Caco-2 (cell line): ENCODE data around the gene CEP250. TPM values are rescaled to one million over a fixed set of nuclear protein-coding genes. Genes with fewer than 3 reads are reported as not detected.

Source experiments
- Bru-seq: library from RNA; stranded (reverse); fragments of 400-500 nt; gene quantifications from one replicate; lab custom pipeline; 2021; lab: Mats Ljungman, UMichigan
- BruChase-seq, 2 experiments: library from RNA; stranded (reverse); fragments of 400-500 nt; gene quantifications; one replicate each; lab custom pipeline; 2021; lab: Mats Ljungman, UMichigan
- BruUV-seq: library from RNA; stranded (reverse); fragments of 400-500 nt; replicated peaks from 2 replicates; lab custom pipeline; 2021; lab: Mats Ljungman, UMichigan
- CTCF ChIA-PET: fragments of 300-600 bp; sonication (Branson Sonifier 250); formaldehyde crosslinking; loops from one replicate; lab custom pipeline; 2022; ENCODE audit warnings: antibody characterized with exemption; lab: Charles Lee
- POLR2A ChIA-PET: fragments of 300-600 bp; sonication (Branson Sonifier 250); formaldehyde crosslinking; loops from one replicate; lab custom pipeline; 2022; ENCODE audit warnings: antibody characterized with exemption; lab: Charles Lee
- DNase-seq, 2 experiments: peaks; one replicate each; pipeline versions ENCODE4 v3.0.0 to v3.0.0-alpha.2; 2020 to 2022
- H3K27me3 ChIP-seq: replicated peaks from 2 replicates; pipeline ENCODE4 v1.6.0; 2011; ENCODE audit warnings: low read length; ENCODE audit not compliant: control insufficient read depth, insufficient read depth
- H3K36me3 ChIP-seq: 2 replicates; pipeline ENCODE4 v1.5.1; 2011; ENCODE audit warnings: low read length; ENCODE audit not compliant: control insufficient read depth, insufficient read depth
- H3K4me1 ChIP-seq: fragments of 250-450 bp; sonication (Bioruptor Pico); 2 replicates; pipeline ENCODE4 v1.5.1; 2020; ENCODE audit warnings: mild to moderate bottlenecking
- H3K4me3 ChIP-seq: 2 replicates; pipeline ENCODE4 v1.5.1; 2011; ENCODE audit warnings: low read depth, mild to moderate bottlenecking, control low read depth, low read length
- H3K9me3 ChIP-seq: fragments of 250-450 bp; sonication (Bioruptor Pico); 2 replicates; pipeline ENCODE4 v1.5.1; 2020; ENCODE audit warnings: mild to moderate bottlenecking, moderate library complexity
- H3K27ac Mint-ChIP-seq: one replicate; pipeline ENCODE4 v1.8.0; 2022; ENCODE audit warnings: mixed read lengths; ENCODE audit not compliant: unreplicated experiment
- H3K27me3 Mint-ChIP-seq: one replicate; pipeline ENCODE4 v1.8.0; 2022; ENCODE audit warnings: mixed read lengths; ENCODE audit not compliant: insufficient read depth, unreplicated experiment
- H3K36me3 Mint-ChIP-seq: one replicate; pipeline ENCODE4 v1.8.0; 2022; ENCODE audit warnings: mild to moderate bottlenecking, mixed read lengths; ENCODE audit not compliant: insufficient read depth, unreplicated experiment
- H3K4me1 Mint-ChIP-seq: one replicate; pipeline ENCODE4 v1.8.0; 2022; ENCODE audit warnings: low read depth, mixed read lengths; ENCODE audit not compliant: unreplicated experiment
- H3K4me3 Mint-ChIP-seq: one replicate; pipeline ENCODE4 v1.8.0; 2022; ENCODE audit warnings: mild to moderate bottlenecking, moderate library complexity, mixed read lengths; ENCODE audit not compliant: unreplicated experiment
- H3K9me3 Mint-ChIP-seq: one replicate; pipeline ENCODE4 v1.8.0; 2022; ENCODE audit warnings: mixed read lengths; ENCODE audit not compliant: unreplicated experiment
- intact Hi-C: fragments of 100-400 bp; cut with micrococcal nuclease; formaldehyde crosslinking; loops from one replicate; pipeline ENCODE4 v1.10.0; 2022; ENCODE audit not compliant: unreplicated experiment
- long read RNA-seq: library from polyadenylated mRNA; stranded (forward); transcript quantifications from one replicate; pipeline ENCODE4 v2.0.0, GENCODE V29; 2022
- total RNA-seq: library from RNA; stranded (reverse); gene quantifications from 2 replicates; pipeline ENCODE4 v1.2.3, GENCODE V29; 2022
- TF ChIP-seq, protein P1 (sequence below), 2 experiments: fragments of 200-600 bp in 1 of 2; IDR thresholded peaks; 1 replicate in 1 of 2; 2 replicates in 1 of 2; pipeline versions ENCODE4 v1.5.1 to v1.8.0; 2011 to 2022; ENCODE audit warnings: antibody characterized with exemption in 1 of 2, control low read depth in 1 of 2, inconsistent platforms in 1 of 2, low read depth in 1 of 2, low read length in 1 of 2, mild to moderate bottlenecking in 1 of 2, moderate library complexity in 1 of 2; ENCODE audit not compliant: insufficient read depth in 1 of 2, severe bottlenecking in 1 of 2, unreplicated experiment in 1 of 2

CEP250 gene, protein sequence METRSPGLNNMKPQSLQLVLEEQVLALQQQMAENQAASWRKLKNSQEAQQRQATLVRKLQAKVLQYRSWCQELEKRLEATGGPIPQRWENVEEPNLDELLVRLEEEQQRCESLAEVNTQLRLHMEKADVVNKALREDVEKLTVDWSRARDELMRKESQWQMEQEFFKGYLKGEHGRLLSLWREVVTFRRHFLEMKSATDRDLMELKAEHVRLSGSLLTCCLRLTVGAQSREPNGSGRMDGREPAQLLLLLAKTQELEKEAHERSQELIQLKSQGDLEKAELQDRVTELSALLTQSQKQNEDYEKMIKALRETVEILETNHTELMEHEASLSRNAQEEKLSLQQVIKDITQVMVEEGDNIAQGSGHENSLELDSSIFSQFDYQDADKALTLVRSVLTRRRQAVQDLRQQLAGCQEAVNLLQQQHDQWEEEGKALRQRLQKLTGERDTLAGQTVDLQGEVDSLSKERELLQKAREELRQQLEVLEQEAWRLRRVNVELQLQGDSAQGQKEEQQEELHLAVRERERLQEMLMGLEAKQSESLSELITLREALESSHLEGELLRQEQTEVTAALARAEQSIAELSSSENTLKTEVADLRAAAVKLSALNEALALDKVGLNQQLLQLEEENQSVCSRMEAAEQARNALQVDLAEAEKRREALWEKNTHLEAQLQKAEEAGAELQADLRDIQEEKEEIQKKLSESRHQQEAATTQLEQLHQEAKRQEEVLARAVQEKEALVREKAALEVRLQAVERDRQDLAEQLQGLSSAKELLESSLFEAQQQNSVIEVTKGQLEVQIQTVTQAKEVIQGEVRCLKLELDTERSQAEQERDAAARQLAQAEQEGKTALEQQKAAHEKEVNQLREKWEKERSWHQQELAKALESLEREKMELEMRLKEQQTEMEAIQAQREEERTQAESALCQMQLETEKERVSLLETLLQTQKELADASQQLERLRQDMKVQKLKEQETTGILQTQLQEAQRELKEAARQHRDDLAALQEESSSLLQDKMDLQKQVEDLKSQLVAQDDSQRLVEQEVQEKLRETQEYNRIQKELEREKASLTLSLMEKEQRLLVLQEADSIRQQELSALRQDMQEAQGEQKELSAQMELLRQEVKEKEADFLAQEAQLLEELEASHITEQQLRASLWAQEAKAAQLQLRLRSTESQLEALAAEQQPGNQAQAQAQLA (N-terminal part only)
- total RNA-seq (117 and 137 TPM in 2 replicates), Bru-seq, nascent RNA (percentile 85 among the genes with signal in this experiment), BruChase-seq, experiment 1, labeled RNA remaining after a 2-hour chase (percentile 82 among the genes with signal in this experiment), BruChase-seq, experiment 2, labeled RNA remaining after a 6-hour chase (percentile 87 among the genes with signal in this experiment)
- long read RNA-seq, full-length matches to known transcripts: 3 of 39 reads
- long read RNA-seq, partial matches to known transcripts: 23 of 39 reads
- long read RNA-seq, other reads (novel, unspliced or antisense): 13 of 39 reads

DNA sequence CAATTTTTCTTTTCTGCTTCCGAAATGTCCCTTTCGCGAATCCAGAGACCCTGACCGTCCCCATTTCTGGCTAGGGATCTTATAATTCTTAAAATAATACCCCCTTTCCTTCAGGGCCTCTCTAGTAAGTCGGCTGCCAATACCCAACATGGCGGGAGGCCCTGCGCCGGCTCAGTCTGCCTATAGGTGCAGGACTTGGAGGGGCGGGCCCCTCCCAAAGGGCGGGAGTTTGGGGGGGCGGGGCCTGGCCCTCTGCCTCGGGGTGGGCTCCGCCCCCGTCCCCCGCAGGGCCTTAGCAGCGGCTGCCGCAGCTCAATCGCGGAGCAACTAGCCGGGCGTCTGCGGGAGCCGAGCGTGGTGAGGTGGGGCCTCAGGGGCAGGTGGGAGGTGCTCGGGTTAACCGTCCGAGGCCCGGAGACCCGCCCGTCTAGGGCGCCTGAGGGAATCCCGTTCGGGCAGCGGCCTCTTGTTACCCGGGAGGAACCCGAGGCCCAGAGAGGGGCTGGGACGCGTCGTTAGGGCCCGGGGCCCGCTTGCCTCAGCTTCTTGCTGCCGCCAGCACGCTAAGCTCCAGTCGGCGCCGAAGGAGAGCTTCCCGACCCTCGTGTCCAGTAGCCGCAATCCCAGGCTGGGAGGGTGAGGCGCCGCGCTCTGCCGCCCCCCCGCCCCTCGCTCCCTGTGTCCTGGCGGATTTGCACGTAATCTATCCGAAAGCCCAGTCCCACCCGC is at the start of gene CEP250:
Gene CEP250 (plus strand): TSS at position 718 of the 729 bp plus-strand sequence. CDS start 6,770 bp downstream, outside the sequence.
- ChIA-PET CTCF (interaction anchor here (0.5 to 3.1 kb wide), 27 partner anchors 8 to 500 kb away, joined by 3 to 33 read pairs (median 5); partner anchors contain the start of genes ERGIC3, SCAND1 and SPAG4), POLR2A (interaction anchor here (0.6 to 3.0 kb wide), 54 partner anchors 8 to 1343 kb away, joined by 3 to 37 read pairs (median 5); partner anchors contain the start of genes ACSS2, EDEM2, EIF2S2 and EIF6)
- Mint-ChIP-seq H3K4me3 (peak within 1 kb of the TSS; percentile 93), H3K4me1 (peaks cover 29% of the 10 kb centered on the region), H3K27me3 (no peaks in the 10 kb centered on the region), H3K36me3 (peaks cover 30% of the 10 kb centered on the region), H3K27ac (peak within 1 kb of the TSS; percentile 100), H3K9me3 (no peaks in the 10 kb centered on the region)
- intact Hi-C loops: loop anchor here (1.0 kb wide), 2 partner anchors 87 to 161 kb away; partner anchors contain the start of gene ERGIC3
- peak; percentile 100 for DNase-seq
- H3K9me3 ChIP-seq: no peaks in the 10 kb centered on the region
- H3K27me3 ChIP-seq: no peaks in the 10 kb centered on the region
- TF ChIP-seq, protein P1, sequence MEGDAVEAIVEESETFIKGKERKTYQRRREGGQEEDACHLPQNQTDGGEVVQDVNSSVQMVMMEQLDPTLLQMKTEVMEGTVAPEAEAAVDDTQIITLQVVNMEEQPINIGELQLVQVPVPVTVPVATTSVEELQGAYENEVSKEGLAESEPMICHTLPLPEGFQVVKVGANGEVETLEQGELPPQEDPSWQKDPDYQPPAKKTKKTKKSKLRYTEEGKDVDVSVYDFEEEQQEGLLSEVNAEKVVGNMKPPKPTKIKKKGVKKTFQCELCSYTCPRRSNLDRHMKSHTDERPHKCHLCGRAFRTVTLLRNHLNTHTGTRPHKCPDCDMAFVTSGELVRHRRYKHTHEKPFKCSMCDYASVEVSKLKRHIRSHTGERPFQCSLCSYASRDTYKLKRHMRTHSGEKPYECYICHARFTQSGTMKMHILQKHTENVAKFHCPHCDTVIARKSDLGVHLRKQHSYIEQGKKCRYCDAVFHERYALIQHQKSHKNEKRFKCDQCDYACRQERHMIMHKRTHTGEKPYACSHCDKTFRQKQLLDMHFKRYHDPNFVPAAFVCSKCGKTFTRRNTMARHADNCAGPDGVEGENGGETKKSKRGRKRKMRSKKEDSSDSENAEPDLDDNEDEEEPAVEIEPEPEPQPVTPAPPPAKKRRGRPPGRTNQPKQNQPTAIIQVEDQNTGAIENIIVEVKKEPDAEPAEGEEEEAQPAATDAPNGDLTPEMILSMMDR (IDR thresholded peaks at IDR 0.05; ENCODE audit: insufficient read depth in 1 of 2, low read depth in 1 of 2, low read length in 1 of 2, severe bottlenecking in 1 of 2, unreplicated experiment in 1 of 2): no peak
- H3K4me3 ChIP-seq: peak within 1 kb of the TSS; percentile 50
- H3K36me3 ChIP-seq: no peaks in the 10 kb centered on the region
- no TSS peak for BruUV-seq
- H3K4me1 ChIP-seq: peaks cover 5% of the 10 kb centered on the region

DNA sequence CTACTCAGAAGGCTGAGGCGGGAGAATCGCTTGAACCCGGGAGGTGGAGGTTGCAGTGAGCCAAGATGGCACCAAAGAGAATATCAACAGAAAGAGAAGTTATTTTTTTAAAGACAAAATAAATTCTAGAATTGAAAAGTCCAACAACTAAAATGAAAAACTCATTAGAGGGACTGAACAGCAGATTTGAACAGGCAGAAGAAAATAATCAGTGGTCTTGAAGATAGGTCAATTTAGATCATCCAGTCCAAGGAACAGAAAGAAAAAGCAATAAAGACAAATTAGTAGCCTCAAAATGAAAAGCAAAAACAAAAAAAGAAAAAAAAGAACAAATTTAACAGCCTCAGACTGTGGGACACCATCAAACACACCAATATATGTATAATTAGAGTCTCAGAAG is 49.6 kb upstream of the CEP250 start:
- Histone ChIP-seq H3K36me3 (peaks cover 5% of the 10 kb centered on the region; the same call in 1 of the 2 replicates), H3K9me3 (peaks cover 8% of the 10 kb centered on the region), H3K4me1 (peaks cover 1% of the 10 kb centered on the region), H3K27me3 (no peaks in the 10 kb centered on the region), H3K4me3 (no peak overlapping the region)
- ChIA-PET POLR2A (no interaction called here), CTCF (no interaction called here)
- peaks cover 76% of the 10 kb centered on the region for H3K36me3 Mint-ChIP-seq
- H3K27ac Mint-ChIP-seq: no peak overlapping the region
- peaks cover 1% of the 10 kb centered on the region for H3K4me1 Mint-ChIP-seq
- intact Hi-C loops: no loop called here
- TF ChIP-seq, protein P1 (IDR thresholded peaks at IDR 0.05; ENCODE audit: insufficient read depth in 1 of 2, low read depth in 1 of 2, low read length in 1 of 2, severe bottlenecking in 1 of 2, unreplicated experiment in 1 of 2): no peak
- no peak overlapping the region for H3K4me3 Mint-ChIP-seq
- no TSS peak for BruUV-seq
- H3K27me3 Mint-ChIP-seq: no peaks in the 10 kb centered on the region
- H3K9me3 Mint-ChIP-seq: peaks cover 21% of the 10 kb centered on the region
- no peak for DNase-seq
